Smooth muscle cell (in vitro differentiated cells): ENCODE data around the gene CST8. TPM values are rescaled to one million over a fixed set of nuclear protein-coding genes. Genes with fewer than 3 reads are reported as not detected.

Experiments used
- DNase-seq: peaks from one replicate; lab custom pipeline; 2025; ENCODE audit not compliant: unreplicated experiment; lab: John Stamatoyannopoulos, UW
- H2AFZ ChIP-seq: fragments of 200-600 bp; sonication (generic); 2 replicates; pipeline ENCODE4 v1.6.0; 2016; ENCODE audit warnings: antibody characterized with exemption, low read depth, mild to moderate bottlenecking
- H3F3A ChIP-seq: fragments of 200-600 bp; sonication (generic); 2 replicates; pipeline ENCODE4 v1.6.0; 2017; ENCODE audit warnings: antibody characterized with exemption, low read depth
- H3K27ac ChIP-seq: fragments of 200-600 bp; sonication (generic); 2 replicates; pipeline ENCODE4 v1.5.1; 2016; ENCODE audit warnings: low read depth, mild to moderate bottlenecking
- H3K27me3 ChIP-seq: fragments of 200-600 bp; sonication (generic); 2 replicates; pipeline ENCODE4 v1.6.1; 2016; ENCODE audit warnings: low read depth, mild to moderate bottlenecking
- H3K36me3 ChIP-seq: fragments of 200-600 bp; sonication (generic); 2 replicates; pipeline ENCODE4 v1.5.1; 2016; ENCODE audit warnings: low read depth
- H3K4me1 ChIP-seq: fragments of 200-600 bp; sonication (generic); 2 replicates; pipeline ENCODE4 v1.5.1; 2016; ENCODE audit warnings: low read depth
- H3K4me2 ChIP-seq: fragments of 200-600 bp; sonication (generic); 2 replicates; pipeline ENCODE4 v1.6.0; 2016; ENCODE audit warnings: mild to moderate bottlenecking
- H3K4me3 ChIP-seq: fragments of 200-600 bp; sonication (generic); 2 replicates; pipeline ENCODE4 v1.5.1; 2016; ENCODE audit warnings: mild to moderate bottlenecking
- H3K79me2 ChIP-seq: fragments of 200-600 bp; sonication (generic); 2 replicates; pipeline ENCODE4 v1.6.0; 2016; ENCODE audit warnings: low read depth, mild to moderate bottlenecking
- H3K9ac ChIP-seq: fragments of 200-600 bp; sonication (generic); 2 replicates; pipeline ENCODE4 v1.6.0; 2016; ENCODE audit warnings: low read depth
- H3K9me3 ChIP-seq: fragments of 200-600 bp; sonication (generic); replicated peaks from 2 replicates; pipeline ENCODE4 v1.5.1; 2016; ENCODE audit warnings: low read depth
- H4K20me1 ChIP-seq: fragments of 200-600 bp; sonication (generic); 2 replicates; pipeline ENCODE4 v1.6.0; 2016; ENCODE audit warnings: low read depth
- WGBS: methylation state at CpG from one replicate; pipeline ENCODE4 v1.1.7; 2016; ENCODE audit warnings: low lambda C conversion rate; 5-methylcytosine and 5-hydroxymethylcytosine counted together
- polyA plus RNA-seq: library from polyadenylated mRNA; unstranded; fragments of >200 nt; fragmentation: Nextera tagmentation; extraction: Ambion mirVana; gene quantifications from 2 replicates; pipeline ENCODE4 v1.2.1, GENCODE V29; 2016
- total RNA-seq: library from RNA; depleted of rRNA; stranded (reverse); fragments of >200 nt; gene quantifications from 2 replicates; pipeline ENCODE4 v1.2.3, GENCODE V29; 2014
- TF ChIP-seq, protein P1 (sequence below): fragments of 200-600 bp; sonication (generic); IDR thresholded peaks from 2 replicates; pipeline ENCODE4 v1.5.1; 2017; ENCODE audit warnings: borderline replicate concordance, mild to moderate bottlenecking, antibody characterized with exemption; ENCODE audit not compliant: insufficient read depth, poor library complexity, severe bottlenecking

The CST8 gene
- total and polyA plus RNA-seq, 2 experiments from 2014 or later: not detected

- Histone ChIP-seq H3K4me1 (no peaks in the 10 kb centered on the region), H3K4me2 (no peak overlapping the region), H3K79me2 (no peaks in the 10 kb centered on the region), H3K4me3 (no peak overlapping the region), H3K27me3 (no peaks in the 10 kb centered on the region), H3K27ac (no peak overlapping the region), H2AFZ (no peak overlapping the region), H3F3A (no peaks in the 10 kb centered on the region), H3K9ac (no peak overlapping the region), H3K36me3 (no peaks in the 10 kb centered on the region), H3K9me3 (no peaks in the 10 kb centered on the region), H4K20me1 (no peaks in the 10 kb centered on the region)
- DNase-seq: no peak
- TF ChIP-seq, protein P1, sequence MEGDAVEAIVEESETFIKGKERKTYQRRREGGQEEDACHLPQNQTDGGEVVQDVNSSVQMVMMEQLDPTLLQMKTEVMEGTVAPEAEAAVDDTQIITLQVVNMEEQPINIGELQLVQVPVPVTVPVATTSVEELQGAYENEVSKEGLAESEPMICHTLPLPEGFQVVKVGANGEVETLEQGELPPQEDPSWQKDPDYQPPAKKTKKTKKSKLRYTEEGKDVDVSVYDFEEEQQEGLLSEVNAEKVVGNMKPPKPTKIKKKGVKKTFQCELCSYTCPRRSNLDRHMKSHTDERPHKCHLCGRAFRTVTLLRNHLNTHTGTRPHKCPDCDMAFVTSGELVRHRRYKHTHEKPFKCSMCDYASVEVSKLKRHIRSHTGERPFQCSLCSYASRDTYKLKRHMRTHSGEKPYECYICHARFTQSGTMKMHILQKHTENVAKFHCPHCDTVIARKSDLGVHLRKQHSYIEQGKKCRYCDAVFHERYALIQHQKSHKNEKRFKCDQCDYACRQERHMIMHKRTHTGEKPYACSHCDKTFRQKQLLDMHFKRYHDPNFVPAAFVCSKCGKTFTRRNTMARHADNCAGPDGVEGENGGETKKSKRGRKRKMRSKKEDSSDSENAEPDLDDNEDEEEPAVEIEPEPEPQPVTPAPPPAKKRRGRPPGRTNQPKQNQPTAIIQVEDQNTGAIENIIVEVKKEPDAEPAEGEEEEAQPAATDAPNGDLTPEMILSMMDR: no peak
- WGBS: 79% methylated on average over 3 of the region's 3 CpGs
Observed at GRCh38 chr20:23477223-23477622, 13.7 kb upstream of the CST8 start.

DNA sequence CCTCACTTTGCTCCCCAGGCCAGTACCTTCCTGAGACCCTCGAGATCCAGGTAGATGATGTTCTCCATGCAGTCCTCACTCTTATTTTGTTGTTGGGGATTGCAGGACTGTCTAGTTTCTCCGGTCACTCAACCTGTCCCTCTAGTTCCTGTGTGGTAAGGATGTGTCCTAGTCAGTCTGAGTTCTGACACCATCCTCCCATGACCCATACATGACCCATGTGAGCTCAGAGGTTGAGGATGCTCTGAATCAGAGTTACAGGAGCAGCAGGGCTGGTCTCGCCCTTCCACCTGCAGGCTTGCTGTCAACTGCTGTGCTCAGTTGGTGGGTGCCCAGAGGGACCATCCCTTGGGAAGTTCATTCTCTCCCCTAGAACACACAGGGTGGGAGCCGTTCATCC, 11.9 kb upstream of the CST8 start:
- no peak overlapping the region for H3K4me2 ChIP-seq
- no peaks in the 10 kb centered on the region for H4K20me1 ChIP-seq
- H2AFZ ChIP-seq: no peak overlapping the region
- H3K9me3 ChIP-seq: no peaks in the 10 kb centered on the region
- no peaks in the 10 kb centered on the region for H3K36me3 ChIP-seq
- H3K79me2 ChIP-seq: no peaks in the 10 kb centered on the region
- no peak for DNase-seq
- no peaks in the 10 kb centered on the region for H3F3A ChIP-seq
- H3K9ac ChIP-seq: no peak overlapping the region
- H3K27me3 ChIP-seq: no peaks in the 10 kb centered on the region
- no peak overlapping the region for H3K27ac ChIP-seq
- no peaks in the 10 kb centered on the region for H3K4me1 ChIP-seq
- H3K4me3 ChIP-seq: no peak overlapping the region
- TF ChIP-seq, protein P1: no peak
- 85% methylated on average over 4 of the region's 4 CpGs for WGBS

- Histone ChIP-seq H2AFZ (no peak overlapping the region), H3K27me3 (no peaks in the 10 kb centered on the region), H3K36me3 (no peaks in the 10 kb centered on the region), H3F3A (no peaks in the 10 kb centered on the region), H3K79me2 (no peaks in the 10 kb centered on the region), H3K4me1 (no peaks in the 10 kb centered on the region), H3K4me2 (no peak overlapping the region), H3K9me3 (no peaks in the 10 kb centered on the region), H4K20me1 (no peaks in the 10 kb centered on the region), H3K4me3 (no peak overlapping the region), H3K9ac (no peak overlapping the region), H3K27ac (no peak overlapping the region)
- DNase-seq: no peak
- 73% methylated on average over 2 of the region's 2 CpGs for WGBS
- TF ChIP-seq, protein P1: no peak
Observed at GRCh38 chr20:23482138-23482537, 8.8 kb upstream of the CST8 start.

GRCh38 chr20:23484081-23484480, 6.8 kb upstream of the CST8 start:
- Histone ChIP-seq H3F3A (no peaks in the 10 kb centered on the region), H3K9ac (no peak overlapping the region), H3K4me1 (no peaks in the 10 kb centered on the region), H3K79me2 (no peaks in the 10 kb centered on the region), H3K27me3 (no peaks in the 10 kb centered on the region), H3K36me3 (no peaks in the 10 kb centered on the region), H2AFZ (no peak overlapping the region), H4K20me1 (no peaks in the 10 kb centered on the region), H3K4me3 (no peak overlapping the region), H3K4me2 (no peak overlapping the region), H3K27ac (no peak overlapping the region), H3K9me3 (no peaks in the 10 kb centered on the region)
- 77% methylated on average over 4 of the region's 4 CpGs for WGBS
- no peak for DNase-seq
- TF ChIP-seq, protein P1: no peak
